Activated T-cell treated with anti-CD3 and anti-CD28 coated beads for 48 hours (primary cell): ENCODE measurements around the gene PSMB9.
"Not testable (repeated sequence)": the region's sequence is repeated elsewhere in the genome, so short reads cannot be mapped to it uniquely, and the experiment has no call there.

Experiments used
- DNase-seq: peaks from one replicate; pipeline ENCODE4 v3.0.0-alpha.2; 2020; ENCODE audit warnings: low read depth

PSMB9 gene

DNA sequence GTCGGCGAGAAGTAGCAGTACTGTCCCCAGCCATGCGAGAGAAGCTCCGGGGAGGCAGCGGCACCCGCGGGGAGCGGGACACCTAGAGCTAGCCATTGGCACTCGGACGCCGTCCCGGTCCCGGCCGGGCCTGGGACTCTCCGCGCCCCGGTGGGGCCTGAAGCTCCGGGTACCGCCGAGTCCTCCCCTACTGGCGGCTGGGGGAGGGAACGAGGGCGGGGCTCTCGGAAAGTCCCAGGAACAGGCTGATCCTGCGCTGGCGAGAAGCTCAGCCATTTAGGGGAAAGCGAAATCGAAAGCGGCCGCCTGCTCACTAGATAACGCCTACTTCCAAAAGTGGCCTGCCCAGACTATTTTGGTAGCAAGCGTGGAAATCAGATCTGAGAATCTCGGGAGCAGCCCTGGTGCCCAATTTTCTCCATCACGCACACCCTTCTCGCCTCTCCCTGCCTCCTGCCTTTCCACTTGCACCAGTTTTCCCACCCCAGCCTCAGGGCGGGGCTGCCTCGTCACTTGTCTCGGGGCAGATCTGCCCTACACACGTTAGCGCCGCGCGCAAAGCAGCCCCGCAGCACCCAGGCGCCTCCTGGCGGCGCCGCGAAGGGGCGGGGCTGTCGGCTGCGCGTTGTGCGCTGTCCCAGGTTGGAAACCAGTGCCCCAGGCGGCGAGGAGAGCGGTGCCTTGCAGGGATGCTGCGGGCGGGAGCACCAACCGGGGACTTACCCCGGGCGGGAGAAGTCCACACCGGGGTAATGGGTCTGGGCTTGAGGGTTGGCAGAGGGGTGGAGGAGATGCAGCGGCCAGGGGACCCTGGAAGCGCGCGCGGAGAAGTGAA is at the start of gene PSMB9, which contains the start of gene TAP1:
Gene PSMB9, plus strand, starts transcription at position 652 of the 835 bp plus-strand sequence. Its CDS starts 38 bp downstream, at position 690.
Gene TAP1, minus strand, starts transcription at position 164 of the 835 bp plus-strand sequence. Its CDS starts 68 bp downstream, at position 96.
- DNase-seq: peak; percentile 92

DNA sequence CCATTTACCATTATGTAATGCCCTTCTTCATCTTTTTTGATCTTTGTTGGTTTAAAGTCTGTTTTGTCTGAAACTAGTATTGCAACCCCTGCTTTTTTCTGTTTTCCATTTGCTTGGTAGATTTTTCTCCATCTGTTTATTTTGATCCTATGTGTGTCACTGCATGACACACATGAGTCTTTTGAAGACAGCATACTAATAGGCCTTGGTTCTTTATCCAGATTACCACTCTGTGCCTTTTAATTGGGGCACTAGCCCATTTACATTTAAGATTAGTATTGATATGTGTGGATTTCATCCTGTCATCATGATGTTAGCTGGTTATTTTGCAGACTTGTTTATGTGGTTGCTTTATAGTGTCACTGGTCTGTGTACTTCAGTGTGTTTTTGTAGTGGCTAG is 48.6 kb upstream of the PSMB9 start:
- DNase-seq: not testable (repeated sequence)

DNA sequence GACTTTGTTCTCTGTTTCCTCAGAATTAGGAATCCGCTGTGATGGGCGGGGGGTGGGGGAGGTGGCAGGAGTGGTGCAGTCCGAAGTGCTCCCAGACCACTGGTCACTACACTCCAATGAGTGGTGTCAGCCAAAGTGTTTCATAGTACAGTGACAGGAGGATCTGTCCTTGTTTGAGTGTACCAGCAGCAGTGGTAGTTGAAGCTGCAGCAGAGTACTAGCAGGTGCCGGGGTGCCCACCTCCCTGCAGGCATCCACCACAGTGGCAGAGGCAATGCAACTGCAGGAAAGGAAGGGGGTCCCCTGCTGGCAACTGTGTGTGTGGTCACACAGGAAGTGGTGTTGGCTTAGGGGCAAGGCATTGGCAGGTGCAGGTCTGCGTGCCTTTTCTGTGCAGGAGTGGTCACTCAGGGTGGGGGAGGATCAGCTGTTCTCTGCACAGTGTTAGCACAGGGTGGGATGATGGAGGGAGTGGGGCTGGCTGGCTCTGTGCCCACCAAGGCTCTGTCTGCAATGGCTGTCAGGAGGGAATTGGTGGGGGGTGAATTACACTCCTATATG is 46.9 kb upstream of the PSMB9 start:
- no peak for DNase-seq

DNA sequence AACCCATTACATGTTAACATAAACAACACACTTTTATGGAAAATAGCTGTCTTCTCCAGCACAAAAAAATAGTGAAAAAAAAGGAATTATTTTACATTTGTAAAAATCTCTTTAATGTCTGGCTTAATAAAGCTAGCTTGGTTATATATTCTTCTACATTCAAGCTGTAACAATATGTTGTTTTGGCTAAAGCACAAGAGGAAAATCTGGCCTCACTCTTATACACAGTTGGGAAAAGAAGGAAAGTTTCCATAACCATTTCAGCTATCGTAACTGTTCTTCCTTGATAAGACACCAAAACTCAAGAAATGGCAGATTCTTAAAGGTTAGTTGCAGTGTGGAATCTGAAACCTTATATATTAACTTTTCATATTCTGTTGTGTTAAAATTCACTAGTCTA is 44.8 kb upstream of the PSMB9 start:
- DNase-seq: no peak

DNA sequence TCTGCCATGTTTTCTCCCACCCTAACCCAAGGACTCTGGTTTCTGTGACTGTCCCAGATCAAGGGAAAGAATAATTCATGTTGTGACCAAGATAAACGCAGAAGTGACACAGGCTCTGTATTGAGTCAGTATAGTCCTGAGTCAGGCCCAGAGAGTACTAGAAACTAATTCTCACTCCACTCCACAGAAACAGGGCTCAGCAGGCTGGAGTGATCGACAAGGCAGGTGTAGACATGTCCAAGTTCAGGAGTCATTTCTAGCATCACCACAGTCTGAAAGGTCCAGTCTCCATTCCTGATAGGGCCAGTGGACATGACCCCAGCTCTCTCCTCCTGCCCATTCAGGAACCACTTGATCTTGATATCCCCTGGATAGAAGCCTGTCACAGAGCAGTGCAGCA is 39.8 kb upstream of the PSMB9 start:
- DNase-seq: no peak

DNA sequence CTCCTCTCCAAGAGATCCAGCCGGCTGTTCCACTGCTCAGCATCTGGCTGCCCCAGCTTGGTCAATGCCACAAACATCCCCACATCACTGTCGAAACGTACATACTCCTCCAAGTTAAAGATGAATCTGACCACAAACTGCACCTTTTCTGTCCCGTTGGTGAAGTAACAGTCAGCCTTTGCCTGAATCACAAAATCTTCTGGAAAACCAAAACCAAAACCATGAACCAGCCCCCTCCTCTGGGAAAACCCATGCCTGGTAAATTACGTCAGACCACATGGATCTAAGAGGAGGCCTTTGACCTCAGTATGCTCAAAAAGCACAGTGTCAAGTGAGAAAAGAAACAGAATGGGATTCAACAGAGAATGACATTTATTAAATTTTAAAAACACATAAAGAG is 38.9 kb upstream of the PSMB9 start:
- DNase-seq: no peak

DNA sequence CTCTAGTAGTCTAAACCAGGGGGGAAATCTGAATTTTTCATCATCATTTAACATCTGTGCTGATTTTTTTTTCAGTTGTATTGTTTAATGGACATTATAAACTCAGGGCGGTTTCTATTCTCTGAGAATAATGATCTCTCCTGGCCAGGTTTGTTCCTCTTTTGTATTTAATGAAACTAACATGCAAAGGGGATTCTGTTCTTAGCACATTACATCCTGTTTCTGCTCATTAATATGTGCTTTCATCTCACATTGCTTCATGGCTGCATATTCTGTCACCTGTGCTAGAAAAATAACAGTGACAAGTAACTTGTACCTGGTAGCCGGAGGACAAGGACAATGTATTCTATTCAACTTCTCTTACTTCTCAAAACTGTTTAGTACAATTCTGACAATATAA is 38.0 kb upstream of the PSMB9 start:
- DNase-seq: no peak

DNA sequence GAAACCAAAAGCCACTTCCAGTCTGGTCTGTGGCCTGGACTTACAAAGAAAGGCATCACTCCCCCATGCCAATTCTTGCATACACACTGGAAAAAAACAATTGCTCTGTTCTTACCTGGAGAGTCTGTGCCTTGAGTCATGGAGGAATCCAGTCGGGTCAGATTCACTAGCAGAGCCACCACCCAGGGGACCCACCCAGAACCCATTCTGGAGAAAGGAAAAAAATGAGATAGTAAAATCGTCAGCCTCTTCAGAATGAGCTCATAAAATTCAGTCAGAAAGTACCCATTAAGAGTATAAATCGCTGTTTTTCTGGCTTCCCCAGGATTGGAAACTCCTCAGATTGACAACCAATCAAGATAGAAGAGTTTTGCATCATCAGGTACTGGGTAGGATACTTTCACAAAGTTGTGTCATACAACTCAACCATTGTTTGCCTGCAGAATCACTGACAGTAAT is 37.2 kb upstream of the PSMB9 start, which contains the start of gene HLA-DOB:
Gene HLA-DOB, minus strand, starts transcription at position 257 of the 459 bp plus-strand sequence. Its CDS starts 51 bp downstream, at position 206.
- DNase-seq: no peak

DNA sequence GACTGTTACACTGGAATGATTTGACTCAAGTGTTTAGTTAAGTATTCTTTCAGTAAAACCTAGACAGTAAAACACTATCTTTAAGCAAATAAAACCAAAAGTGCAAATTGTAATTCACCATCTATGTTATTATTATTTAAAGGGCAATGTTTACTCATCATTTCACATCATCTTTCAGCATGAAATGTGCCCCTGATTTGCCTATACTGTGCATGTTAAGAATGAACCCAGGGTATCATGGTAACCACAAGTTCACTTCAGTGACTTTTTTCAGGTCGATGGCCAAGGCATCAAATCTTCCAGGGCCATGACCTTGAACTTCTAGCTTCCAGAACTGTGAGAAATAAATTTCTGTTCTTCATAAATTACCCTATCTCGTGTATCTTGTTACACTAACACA is 35.1 kb upstream of the PSMB9 start:
- DNase-seq: no peak

DNA sequence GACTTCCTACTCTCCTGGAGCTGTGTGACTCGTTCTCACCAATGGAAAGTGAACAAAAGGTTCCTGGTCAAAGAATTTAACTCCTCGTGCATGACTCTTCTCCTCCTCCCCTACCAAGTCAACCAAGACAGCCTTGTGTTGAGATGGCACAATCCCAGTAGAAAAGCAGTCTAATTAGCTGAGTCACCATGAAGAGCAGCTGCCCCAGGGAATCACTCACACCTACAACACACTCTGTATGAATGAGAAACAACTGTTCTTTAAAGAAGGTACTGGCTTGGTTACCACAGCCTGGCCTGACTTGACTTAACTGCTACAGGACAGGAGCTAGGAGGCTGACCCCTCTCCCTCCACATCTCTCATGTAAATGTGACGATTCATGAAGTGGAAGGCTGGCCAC is 34.3 kb upstream of the PSMB9 start:
- DNase-seq: no peak

DNA sequence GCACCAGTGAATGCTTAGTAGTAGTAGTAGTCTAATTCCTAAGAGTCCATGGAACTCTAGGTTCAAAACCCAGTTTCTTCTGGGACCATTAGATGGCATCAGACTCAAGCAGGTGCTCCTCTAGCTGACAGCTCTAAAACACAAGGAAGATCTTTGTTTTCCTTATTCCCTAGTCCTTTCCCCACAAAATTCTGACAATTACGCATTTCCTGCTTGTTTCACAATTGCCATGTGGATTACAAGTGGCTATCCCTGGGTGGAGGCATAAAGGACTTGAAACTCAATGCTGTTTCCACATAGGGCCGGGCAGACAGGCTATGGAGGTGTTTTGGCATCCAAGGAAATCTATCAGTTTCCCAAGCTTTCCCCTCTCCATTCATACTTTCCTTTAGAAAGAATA is 28.0 kb upstream of the PSMB9 start:
- no peak for DNase-seq

DNA sequence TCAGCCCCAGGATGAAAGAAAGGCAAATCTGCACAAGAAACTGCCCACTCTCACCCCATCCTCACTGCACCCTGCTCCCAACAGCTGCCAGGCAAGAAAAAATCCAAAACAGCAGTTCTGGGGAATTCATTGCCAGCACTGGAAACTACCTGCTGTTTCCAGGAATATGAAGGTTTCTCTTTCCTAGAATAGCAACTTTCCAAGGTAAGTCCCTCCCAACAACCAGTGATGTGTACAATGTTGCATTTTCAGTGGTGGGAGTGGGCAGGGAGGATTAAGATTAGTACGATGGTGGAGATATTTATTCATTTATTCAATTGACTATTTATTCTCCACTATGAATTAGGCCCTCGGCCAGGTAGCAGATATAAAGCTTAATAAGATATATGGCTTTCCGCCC is 27.0 kb upstream of the PSMB9 start:
- DNase-seq: no peak

DNA sequence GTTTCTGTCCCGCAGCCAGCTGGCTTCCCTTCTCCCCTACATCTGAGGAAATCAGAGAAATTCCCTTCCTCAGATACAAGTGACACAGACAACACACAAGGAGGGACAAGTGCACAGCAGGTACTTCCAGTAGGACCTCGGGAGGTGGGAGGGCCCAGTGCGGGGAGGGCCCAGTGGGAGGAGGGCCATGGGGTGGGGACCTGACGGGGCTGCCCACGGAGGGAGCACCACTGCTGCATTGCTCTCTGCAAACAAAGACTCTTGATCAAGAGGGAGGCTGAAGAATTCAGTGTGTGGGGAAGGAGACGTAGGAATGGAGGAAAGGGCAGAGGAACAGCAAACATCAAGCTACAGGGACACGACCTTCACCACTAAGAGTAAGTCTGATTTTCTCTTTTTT is 24.5 kb upstream of the PSMB9 start:
- DNase-seq: no peak

DNA sequence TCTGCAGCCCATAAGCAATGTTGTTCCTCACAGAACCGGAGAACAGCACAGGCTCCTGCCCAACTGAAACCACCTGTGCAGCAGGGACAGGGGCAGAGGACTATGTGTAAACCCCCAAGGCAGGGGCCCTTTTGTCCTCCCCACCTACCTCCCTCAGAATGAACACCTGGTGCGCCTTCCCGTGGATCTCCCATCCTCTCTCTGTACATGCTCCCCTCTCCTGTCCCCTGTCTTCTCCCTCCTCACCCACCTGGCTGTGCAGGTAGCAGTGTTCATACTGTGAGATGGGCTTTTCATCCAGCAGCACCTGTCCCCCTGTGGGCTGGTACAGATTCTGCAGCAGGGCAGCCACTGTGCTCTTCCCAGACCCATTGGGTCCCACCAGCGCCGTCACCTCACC is 24.0 kb upstream of the PSMB9 start:
- DNase-seq: no peak

DNA sequence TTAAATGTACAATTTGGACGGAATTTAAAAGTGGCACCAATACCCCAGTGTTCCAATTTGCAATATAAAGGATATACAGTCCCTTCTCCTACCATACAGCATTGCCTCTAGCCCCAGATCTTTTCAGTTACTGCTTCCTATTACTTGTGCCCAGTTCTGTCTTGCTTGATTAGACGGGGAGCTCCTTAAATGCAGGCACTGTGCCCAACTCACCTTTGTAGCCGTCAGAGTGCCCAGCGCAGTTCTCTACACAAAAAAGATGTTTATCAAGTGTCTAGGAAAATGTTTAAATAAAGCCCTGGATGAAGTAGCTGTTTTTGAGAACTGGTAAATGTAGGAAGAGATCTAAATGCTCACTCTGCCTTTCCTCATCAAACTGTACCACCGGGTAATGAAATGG is 23.1 kb upstream of the PSMB9 start:
- DNase-seq: no peak

DNA sequence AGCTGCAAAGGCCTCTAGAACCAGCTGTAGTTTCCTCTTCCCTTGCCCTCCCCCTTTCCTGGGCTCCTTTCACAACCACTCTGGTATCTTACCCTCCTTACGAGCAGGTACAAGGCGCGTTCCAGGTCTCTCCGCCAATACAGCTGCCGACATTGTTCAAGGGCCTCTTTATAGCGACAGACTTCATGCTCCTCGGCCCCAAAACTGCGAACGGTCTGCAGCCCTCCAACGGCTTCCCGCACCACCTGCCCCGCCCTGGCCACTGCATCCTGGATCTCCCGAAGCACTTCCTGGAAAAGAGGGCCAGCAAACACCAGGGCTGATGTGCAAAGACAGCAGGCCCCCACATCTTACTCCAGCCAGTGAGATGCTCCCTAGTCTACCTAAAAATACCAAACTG is 21.5 kb upstream of the PSMB9 start:
- DNase-seq: no peak

DNA sequence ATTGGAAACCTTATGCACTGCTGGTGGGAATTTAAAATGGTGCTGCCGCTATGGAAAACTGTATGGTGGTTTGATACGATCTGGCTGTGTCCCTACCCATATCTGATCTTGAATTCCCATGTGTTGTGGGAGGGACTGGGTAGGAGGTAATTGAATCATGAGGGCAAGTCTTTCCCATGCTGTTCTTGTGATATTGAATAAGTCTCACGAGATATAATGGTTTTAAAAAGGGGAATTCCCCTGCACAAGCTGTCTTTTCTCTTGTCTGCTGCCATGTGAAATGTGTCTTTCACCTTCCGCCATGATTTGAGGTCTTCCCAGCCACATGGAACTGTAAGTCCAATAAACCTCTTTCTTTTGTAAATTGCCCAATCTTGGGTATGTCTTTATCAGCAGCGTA is 20.3 kb upstream of the PSMB9 start:
- no peak for DNase-seq

DNA sequence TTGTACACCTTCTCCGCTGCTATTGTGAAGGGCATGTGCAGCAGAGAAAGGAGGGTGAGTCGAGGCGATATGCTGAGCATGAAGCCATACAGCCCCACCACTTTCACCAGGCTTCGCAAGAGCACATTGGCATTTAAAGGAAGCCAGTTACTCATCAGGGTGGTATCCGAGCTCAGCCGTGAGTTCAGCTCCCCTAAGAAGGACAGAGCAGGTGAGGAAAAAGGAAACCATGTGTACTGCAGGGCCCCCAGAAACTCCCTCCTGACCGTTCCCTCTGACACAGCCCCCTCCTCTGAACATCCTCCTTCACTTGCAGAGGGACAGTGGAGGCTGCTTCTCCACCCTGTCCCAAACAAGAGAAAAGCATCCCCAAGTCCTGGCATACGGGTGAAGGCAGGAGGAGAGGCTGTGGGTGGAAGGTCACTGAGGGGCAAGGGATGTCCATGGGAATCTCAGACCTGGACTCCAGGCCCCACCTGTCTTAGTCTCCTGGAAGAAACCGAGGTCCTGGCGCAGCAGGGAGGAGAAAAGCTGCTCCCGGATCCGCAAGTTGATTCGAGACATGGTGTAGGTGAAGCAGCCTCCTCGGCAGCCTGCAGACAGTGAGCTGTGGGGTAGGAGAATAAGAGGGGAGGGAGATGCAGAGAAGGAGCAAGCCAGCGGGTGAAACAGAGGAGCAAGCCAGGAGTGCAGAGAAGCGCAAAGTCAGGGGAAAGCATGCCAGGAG is 18.7 kb upstream of the PSMB9 start:
- DNase-seq: no peak

DNA sequence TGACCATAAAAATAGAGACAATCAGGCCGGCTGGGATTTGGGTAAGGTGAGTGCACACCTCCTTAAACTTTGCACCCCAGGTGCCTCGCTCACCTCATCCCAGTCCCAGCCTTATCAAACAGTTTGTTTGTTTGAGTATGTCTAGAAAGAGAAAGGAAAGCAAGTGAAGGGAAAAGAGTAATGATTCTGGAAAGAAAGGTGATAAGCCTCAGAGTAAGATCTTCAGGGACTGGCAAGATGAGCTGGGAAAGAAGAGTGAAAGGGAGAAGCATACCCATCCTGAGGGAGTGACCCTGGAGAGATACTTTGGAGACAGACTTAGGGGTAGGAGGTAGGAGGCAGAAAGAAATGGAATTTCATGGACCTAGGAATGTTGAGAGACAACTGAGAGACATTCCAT is 17.1 kb upstream of the PSMB9 start:
- no peak for DNase-seq

DNA sequence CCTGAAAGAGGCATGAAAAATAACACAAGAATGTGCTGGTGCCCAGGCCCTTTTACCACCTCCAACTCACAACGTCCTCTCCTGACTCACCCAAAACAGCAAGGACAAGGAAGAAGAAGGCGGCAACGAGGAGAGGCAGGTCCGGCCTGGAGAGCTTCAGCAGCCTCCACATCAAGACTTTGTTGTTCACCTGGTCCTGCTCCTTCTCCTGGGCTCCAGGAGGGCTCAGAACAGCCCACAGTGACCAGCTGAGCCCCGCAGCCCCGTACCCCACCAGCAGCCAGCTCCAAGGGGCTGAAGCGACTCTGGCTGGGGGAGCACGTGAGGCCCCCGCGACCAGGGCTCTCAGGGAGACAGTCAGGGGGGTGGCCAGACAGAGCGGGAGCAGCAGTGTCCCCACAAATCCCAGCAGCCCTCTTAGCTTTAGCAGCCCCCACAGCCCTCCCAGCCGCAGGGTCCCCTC is 16.3 kb upstream of the PSMB9 start:
- no peak for DNase-seq

DNA sequence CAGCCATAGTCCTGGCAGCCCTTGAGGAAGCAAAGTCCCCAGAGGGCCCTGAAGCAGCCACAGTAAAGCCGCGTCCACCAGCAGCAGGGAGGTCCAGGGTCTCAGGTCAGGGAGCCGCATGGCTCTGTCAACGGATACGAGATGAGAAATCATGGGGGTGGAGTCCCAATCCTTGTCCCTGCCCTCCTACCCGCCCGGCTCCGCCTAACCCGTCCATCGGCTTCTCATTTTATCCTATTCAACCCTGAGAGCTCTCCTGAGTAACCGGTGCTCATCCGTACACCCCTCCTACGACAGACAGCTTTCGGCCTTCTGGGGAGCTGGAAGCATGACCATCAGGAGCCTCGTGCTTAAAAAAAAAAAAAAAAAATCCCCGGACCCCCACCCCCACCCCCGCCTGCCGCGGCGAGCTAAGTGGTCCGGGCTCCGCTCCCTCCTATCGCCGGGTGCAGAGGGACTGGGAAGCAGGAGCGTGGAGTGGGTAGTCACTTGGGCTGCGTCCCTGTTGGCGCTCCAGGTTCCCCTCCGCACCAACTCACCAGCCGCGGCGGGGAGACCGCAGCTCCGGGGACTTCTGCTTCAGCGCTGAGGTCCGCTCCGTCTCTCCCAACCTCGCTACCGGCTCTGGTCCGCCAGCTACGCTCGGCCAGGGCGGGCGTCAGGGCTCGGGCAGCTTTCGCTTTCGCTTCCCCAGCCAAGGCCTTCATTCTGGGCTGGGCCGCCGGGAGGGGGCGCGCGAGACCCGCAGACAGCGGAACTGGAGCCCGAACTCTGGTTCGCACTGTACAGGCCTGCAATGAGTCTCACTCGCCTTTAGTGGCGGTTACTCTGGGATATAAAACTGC is 15.7 kb upstream of the PSMB9 start, which contains the start of gene TAP2:
Gene TAP2, minus strand, starts transcription at position 626 of the 845 bp plus-strand sequence. Its CDS starts 506 bp downstream, at position 120.
- DNase-seq: peak; percentile 98

DNA sequence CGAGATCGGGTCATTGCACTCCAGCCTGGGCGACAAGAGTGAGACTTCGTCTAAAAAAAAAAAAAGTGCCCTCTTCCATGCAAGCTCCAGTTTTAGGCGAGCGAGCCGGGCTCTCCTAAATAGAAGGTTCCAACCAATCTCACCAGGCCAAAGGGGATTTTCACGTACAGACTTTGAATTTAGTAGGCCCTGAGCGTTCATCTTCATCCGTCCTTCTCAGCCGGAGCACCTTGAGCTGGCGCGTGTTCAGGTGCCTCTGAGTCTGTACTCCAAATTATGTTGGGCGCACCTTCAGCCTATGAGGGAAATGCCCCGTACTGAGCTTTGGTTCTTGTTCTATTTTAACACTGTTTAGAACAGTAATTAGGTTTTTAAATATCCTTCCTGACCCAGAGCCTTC is 14.6 kb upstream of the PSMB9 start:
- no peak for DNase-seq
